Stomach (tissue), 9 donors: Measurements from ENCODE around the gene ATP6V1B1. TPM values are rescaled to one million over a fixed set of nuclear protein-coding genes. Genes with fewer than 3 reads are reported as not detected.

Source experiments
- DNase-seq, 2 donors: peaks; one replicate each; pipeline versions ENCODE4 v3.0.0 to v3.0.0-alpha.2; 2013 to 2019
- H3K27ac ChIP-seq, 5 donors: fragments of 200-600 bp in 4 of 5; sonication (generic) in 4 of 5; one replicate each; pipeline ENCODE4 v1.5.1; 2013 to 2019; ENCODE audit warnings: mild to moderate bottlenecking in 1 of 5, moderate library complexity in 1 of 5
- H3K27me3 ChIP-seq, 3 donors: fragments of 200-600 bp; sonication (generic); one replicate each; pipeline ENCODE4 v1.5.1; 2017 to 2019; ENCODE audit warnings: mixed run types in 1 of 3
- H3K36me3 ChIP-seq, 4 donors: fragments of 200-600 bp; sonication (generic); 1 replicate in 3 of 4; 2 replicates in 1 of 4; pipeline ENCODE4 v1.5.1; 2016 to 2019
- H3K4me1 ChIP-seq, 4 donors: fragments of 200-600 bp; sonication (generic); one replicate each; pipeline ENCODE4 v1.5.1; 2016 to 2019
- H3K4me3 ChIP-seq, 4 donors: fragments of 200-600 bp; sonication (generic) in 3 of 4; one replicate each; pipeline ENCODE4 v1.5.1; 2016 to 2019; ENCODE audit warnings: mild to moderate bottlenecking in 1 of 4
- H3K9me3 ChIP-seq, 4 donors: fragments of 200-600 bp; sonication (generic); one replicate each; pipeline ENCODE4 v1.5.1; 2016 to 2019
- CTCF ChIP-seq, 7 experiments: fragments of 450-650 bp in 4 of 7; fragments of 200-600 bp in 3 of 7; sonication (generic) in 3 of 7; IDR thresholded peaks; one replicate each; pipeline ENCODE4 v1.5.1; 2016 to 2019; ENCODE audit warnings: antibody characterized with exemption in 7 of 7, control low read depth in 2 of 7, mild to moderate bottlenecking in 1 of 7
- EP300 ChIP-seq: sonication (generic); formaldehyde crosslinking; IDR thresholded peaks from one replicate; pipeline ENCODE4 v1.6.1; 2017; ENCODE audit warnings: antibody characterized with exemption
- POLR2A ChIP-seq, 4 donors: fragments of 450-650 bp; IDR thresholded peaks; one replicate each; pipeline ENCODE4 v1.6.1; 2016; ENCODE audit warnings: antibody characterized with exemption in 4 of 4, control low read depth in 2 of 4, mild to moderate bottlenecking in 1 of 4, moderate library complexity in 1 of 4
- POLR2AphosphoS5 ChIP-seq, 3 donors: sonication (generic); formaldehyde crosslinking; IDR thresholded peaks; one replicate each; pipeline ENCODE4 v1.6.1; 2016; ENCODE audit warnings: antibody characterized with exemption in 3 of 3
- WGBS, 5 donors: extraction: QIAGEN DNeasy Blood & Tissue Kit in 3 of 5; methylation state at CpG; one replicate each; pipeline versions ENCODE4 v1.1.5 to v1.1.7; 2013 to 2018; 5-methylcytosine and 5-hydroxymethylcytosine counted together
- intact Hi-C: fragments of 100-400 bp; cut with DNase I; formaldehyde crosslinking; loops from one replicate; pipeline ENCODE4 v1.15.1; 2023; ENCODE audit warnings: low total_unique reads
- polyA plus RNA-seq, 3 donors: library from polyadenylated mRNA; stranded (reverse); fragments of 200-250 nt; gene quantifications; one replicate each; pipeline ENCODE4 v1.2.3, GENCODE V29; 2013
- total RNA-seq, 5 donors: library from RNA; depleted of rRNA; stranded (reverse); fragments of >200 nt; gene quantifications; one replicate each; pipeline versions ENCODE4 v1.1.0 to v1.2.3, GENCODE V29; 2014 to 2016
- donor health status: healthy with polysubstance abuse.
- donor health status: Bipolar disorder and iron deficiency.
- donor health status: healthy.

The ATP6V1B1 gene
- total and polyA plus RNA-seq, 8 donors = 0.35 to 0.55 TPM; not detected in 6

- Histone ChIP-seq H3K9me3 (peaks cover 0 to 14% (median 4%) of the 10 kb centered on the region in 4 donors), H3K4me1 (peaks cover 25 to 43% (median 38%) of the 10 kb centered on the region in 4 donors), H3K27ac (no peak overlapping the region), H3K4me3 (no peak overlapping the region), H3K27me3 (peaks cover 38 to 100% (median 89%) of the 10 kb centered on the region in 3 donors), H3K36me3 (no peaks in the 10 kb centered on the region)
- TF ChIP-seq CTCF (IDR thresholded peaks at IDR 0.05) = no peak
- no peak for TF ChIP-seq POLR2A (IDR thresholded peaks at IDR 0.05)
- no peak for TF ChIP-seq EP300
- TF ChIP-seq POLR2AphosphoS5 (IDR thresholded peaks at IDR 0.05) = no peak
- DNase-seq = no peak
- intact Hi-C loops = no loop called here
Observed at GRCh38 chr2:70903171-70903570, 32.5 kb upstream of the ATP6V1B1 start.

- Histone ChIP-seq H3K27ac (no peak overlapping the region), H3K36me3 (no peaks in the 10 kb centered on the region), H3K4me3 (no peak overlapping the region), H3K27me3 (peaks cover 33 to 100% (median 88%) of the 10 kb centered on the region in 3 donors), H3K4me1 (peaks cover 25 to 43% (median 37%) of the 10 kb centered on the region in 4 donors), H3K9me3 (peaks cover 0 to 14% (median 4%) of the 10 kb centered on the region in 4 donors)
- 38 to 70% (median 49%) methylated on average over 22 to 25 of the region's 25 CpGs for WGBS, 5 donors
- TF ChIP-seq POLR2A (IDR thresholded peaks at IDR 0.05) (no peak), CTCF (IDR thresholded peaks at IDR 0.05) (no peak), POLR2AphosphoS5 (IDR thresholded peaks at IDR 0.05) (no peak), EP300 (no peak)
- DNase-seq = no peak
- intact Hi-C loops = no loop called here
Observed at GRCh38 chr2:70903641-70904340, 31.9 kb upstream of the ATP6V1B1 start.

GRCh38 chr2:70904371-70905216, 31.1 kb upstream of the ATP6V1B1 start:
- Histone ChIP-seq H3K4me3 (no peak overlapping the region), H3K36me3 (no peaks in the 10 kb centered on the region), H3K27ac (no peak overlapping the region), H3K4me1 (peaks cover 24 to 36% (median 32%) of the 10 kb centered on the region in 4 donors), H3K27me3 (peaks cover 33 to 100% (median 80%) of the 10 kb centered on the region in 3 donors), H3K9me3 (peaks cover 0 to 14% (median 4%) of the 10 kb centered on the region in 4 donors)
- DNase-seq = no peak
- WGBS, 5 donors = 23 to 45% (median 32%) methylated on average over 38 to 56 of the region's 56 CpGs
- TF ChIP-seq POLR2A (IDR thresholded peaks at IDR 0.05) = no peak
- no peak for TF ChIP-seq CTCF (IDR thresholded peaks at IDR 0.05)
- intact Hi-C loops = no loop called here

GRCh38 chr2:70905443-70906421, 30.0 kb upstream of the ATP6V1B1 start:
- Histone ChIP-seq H3K4me1 (peaks cover 13 to 25% (median 20%) of the 10 kb centered on the region in 4 donors), H3K27me3 (peaks cover 27 to 100% (median 69%) of the 10 kb centered on the region in 3 donors), H3K9me3 (peaks cover 0 to 14% (median 4%) of the 10 kb centered on the region in 4 donors), H3K27ac (no peak overlapping the region), H3K36me3 (no peaks in the 10 kb centered on the region), H3K4me3 (no peak overlapping the region)
- TF ChIP-seq CTCF (IDR thresholded peaks at IDR 0.05) = no peak
- TF ChIP-seq POLR2AphosphoS5 (IDR thresholded peaks at IDR 0.05) = no peak
- no peak for TF ChIP-seq EP300
- no peak for TF ChIP-seq POLR2A (IDR thresholded peaks at IDR 0.05)
- 37 to 56% (median 53%) methylated on average over 18 of the region's 18 CpGs for WGBS, 5 donors
- peak in 1 of 2 donors; percentile 14 for DNase-seq
- intact Hi-C loops = no loop called here
